IPS-20b (cell line): ENCODE results near the gene CCDC34.

ENCODE experiments used
- H3K27ac ChIP-seq: one replicate; pipeline ENCODE4 v1.5.1; 2013; ENCODE audit warnings: low read length
- H3K27me3 ChIP-seq: 2 replicates; pipeline ENCODE4 v1.6.1; 2013; ENCODE audit warnings: mild to moderate bottlenecking, low read length, inconsistent platforms; ENCODE audit not compliant: insufficient read depth
- H3K36me3 ChIP-seq: 2 replicates; pipeline ENCODE4 v1.6.1; 2013; ENCODE audit warnings: low read depth, mild to moderate bottlenecking, inconsistent platforms, low read length, moderate library complexity; ENCODE audit not compliant: insufficient read depth
- H3K4me1 ChIP-seq: 2 replicates; pipeline ENCODE4 v1.6.1; 2013; ENCODE audit warnings: mild to moderate bottlenecking, control low read depth, inconsistent platforms, low read length, moderate library complexity; ENCODE audit not compliant: insufficient read depth
- H3K4me3 ChIP-seq: 2 replicates; pipeline ENCODE4 v1.5.1; 2013; ENCODE audit warnings: mild to moderate bottlenecking, low read length, inconsistent platforms
- H3K9ac ChIP-seq: 2 replicates; pipeline ENCODE4 v1.6.1; 2013; ENCODE audit warnings: low read depth, mild to moderate bottlenecking, inconsistent platforms, low read length, moderate library complexity
- H3K9me3 ChIP-seq: 2 replicates; pipeline ENCODE4 v1.6.1; 2013; ENCODE audit warnings: mild to moderate bottlenecking, low read depth, low read length, inconsistent platforms; ENCODE audit not compliant: insufficient read depth

The CCDC34 gene

GRCh38 chr11:27293515-27294417, 69.2 kb downstream of the CCDC34 start:
- Histone ChIP-seq H3K36me3 (no peaks in the 10 kb centered on the region), H3K27ac (no peak overlapping the region), H3K27me3 (no peaks in the 10 kb centered on the region), H3K9ac (no peak overlapping the region), H3K4me3 (no peak overlapping the region), H3K9me3 (peaks cover 22% of the 10 kb centered on the region), H3K4me1 (no peaks in the 10 kb centered on the region)

DNA sequence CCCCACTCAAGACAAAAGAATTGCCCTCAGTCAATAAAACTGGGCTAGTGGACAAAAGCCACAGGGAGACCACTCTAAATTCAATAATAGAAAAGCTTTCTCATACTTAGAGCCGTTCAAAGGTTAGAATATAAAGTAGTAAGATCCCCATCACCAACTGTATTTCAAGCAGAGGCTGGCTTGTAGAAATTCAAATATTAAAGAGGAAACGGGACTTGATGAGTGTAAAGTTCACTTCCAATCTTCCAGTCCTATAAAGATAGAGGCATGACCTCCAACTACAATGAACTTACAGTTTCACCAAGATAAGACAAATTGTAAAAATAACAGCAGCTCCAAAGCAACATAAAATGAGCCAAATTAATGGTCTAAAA, 70.4 kb downstream of the CCDC34 start:
- peaks cover 22% of the 10 kb centered on the region for H3K9me3 ChIP-seq
- H3K4me3 ChIP-seq, result no peak overlapping the region
- H3K27me3 ChIP-seq, result no peaks in the 10 kb centered on the region
- no peak overlapping the region for H3K27ac ChIP-seq
- H3K36me3 ChIP-seq, result no peaks in the 10 kb centered on the region
- H3K9ac ChIP-seq, result no peak overlapping the region
- no peaks in the 10 kb centered on the region for H3K4me1 ChIP-seq

DNA sequence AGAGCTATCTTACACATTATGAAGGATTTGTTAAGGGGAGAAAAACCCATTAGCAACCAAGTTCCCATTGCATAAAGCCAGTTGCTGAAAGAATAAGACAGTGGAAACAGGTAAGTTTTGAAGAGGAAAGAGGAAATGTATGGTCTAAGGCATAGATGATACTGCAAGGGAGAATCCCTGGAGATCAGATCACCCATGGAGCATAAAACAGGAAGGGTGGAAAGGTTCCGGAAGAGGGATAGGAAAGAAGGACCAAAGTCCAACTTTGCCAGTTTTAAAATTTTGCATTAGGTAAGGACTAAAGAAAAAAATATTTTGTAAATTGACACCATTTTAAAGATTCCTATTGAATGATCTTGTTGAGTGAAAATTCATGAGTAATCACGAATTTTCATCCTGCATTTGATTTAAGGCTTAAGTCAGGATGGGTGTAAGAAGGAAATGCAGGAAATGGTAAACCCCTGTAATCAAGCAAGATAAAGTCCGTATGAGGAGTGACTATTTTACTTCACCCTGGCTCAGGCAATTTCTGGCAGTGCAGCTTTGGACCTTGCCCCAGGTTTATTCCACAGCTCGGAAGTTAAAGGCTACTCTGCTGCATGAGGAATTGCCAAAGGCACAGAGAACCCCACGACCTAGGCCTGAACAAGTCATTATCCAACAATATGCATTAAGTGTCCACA, 70.9 kb downstream of the CCDC34 start:
- Histone ChIP-seq H3K9ac (no peak overlapping the region), H3K4me1 (no peaks in the 10 kb centered on the region), H3K27ac (no peak overlapping the region), H3K27me3 (no peaks in the 10 kb centered on the region), H3K4me3 (no peak overlapping the region), H3K9me3 (peaks cover 22% of the 10 kb centered on the region), H3K36me3 (no peaks in the 10 kb centered on the region)

DNA sequence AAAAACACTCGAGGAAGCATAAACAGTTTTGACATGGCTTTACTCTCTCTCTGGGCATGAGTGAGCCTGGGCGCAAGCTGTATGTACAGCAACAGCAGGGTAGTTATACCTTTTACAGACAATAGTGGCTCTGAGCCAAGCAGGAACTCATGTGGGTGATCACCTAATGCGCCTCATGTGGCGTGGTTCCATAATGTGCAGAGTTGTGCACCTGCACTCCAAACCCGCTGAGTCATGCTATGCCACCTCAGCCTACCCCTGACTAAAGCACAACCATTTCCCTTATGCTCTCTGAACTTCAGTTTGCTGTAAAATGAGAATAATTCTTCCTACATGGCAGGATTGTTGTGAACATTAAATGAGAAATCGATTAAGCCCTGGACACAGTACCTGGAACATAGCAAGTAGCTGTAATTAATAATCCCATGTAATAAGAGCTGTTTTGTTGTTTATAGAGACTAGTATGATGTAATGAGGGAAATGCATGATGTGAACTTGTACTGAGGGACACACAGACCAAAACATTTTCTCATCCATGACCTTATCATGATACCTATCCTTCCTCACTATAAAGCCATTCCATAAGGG, 71.6 kb downstream of the CCDC34 start:
- Histone ChIP-seq H3K4me1 (no peaks in the 10 kb centered on the region), H3K27me3 (no peaks in the 10 kb centered on the region), H3K9ac (no peak overlapping the region), H3K36me3 (no peaks in the 10 kb centered on the region), H3K9me3 (peaks cover 22% of the 10 kb centered on the region), H3K4me3 (no peak overlapping the region), H3K27ac (no peak overlapping the region)

DNA sequence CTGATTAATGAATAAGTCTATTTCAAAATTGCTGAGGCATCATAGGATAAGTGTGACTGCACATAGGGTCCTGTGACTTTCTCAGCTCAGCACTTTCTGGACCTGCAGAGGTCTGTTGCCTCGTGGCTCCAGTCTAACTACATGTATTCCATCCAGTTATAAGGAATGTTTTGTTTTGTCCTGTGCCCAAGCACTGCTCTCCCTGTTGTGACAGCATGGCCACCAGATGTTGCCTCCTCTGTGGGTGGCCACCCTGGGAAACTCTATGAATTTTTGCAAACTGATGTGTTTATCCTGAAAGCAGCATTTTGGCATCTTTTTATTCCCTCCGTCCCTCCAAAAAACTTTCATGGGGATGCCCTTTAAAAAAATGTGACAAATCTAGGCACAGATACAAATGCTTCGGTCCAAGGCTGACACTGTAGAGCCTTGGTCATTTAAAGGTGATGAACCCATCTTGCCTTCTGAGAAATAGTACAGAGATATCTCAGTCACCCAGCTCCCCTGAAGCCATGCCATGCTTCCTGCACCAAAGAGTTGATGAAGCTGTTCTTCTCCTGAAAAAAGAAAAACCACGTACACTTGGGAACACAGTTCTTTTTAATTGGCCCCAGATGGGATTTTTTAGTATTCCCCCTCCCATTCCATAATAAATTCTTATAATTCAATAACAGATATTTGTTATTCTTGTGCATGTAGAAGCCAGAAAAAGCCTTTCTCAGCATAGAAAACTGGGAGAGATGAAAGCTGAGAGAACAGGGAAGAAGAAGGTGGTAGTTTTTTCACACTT, 72.6 kb downstream of the CCDC34 start:
- H3K9me3 ChIP-seq, result peaks cover 22% of the 10 kb centered on the region
- H3K27ac ChIP-seq, result no peak overlapping the region
- H3K27me3 ChIP-seq, result no peaks in the 10 kb centered on the region
- H3K4me3 ChIP-seq, result no peak overlapping the region
- H3K36me3 ChIP-seq, result no peaks in the 10 kb centered on the region
- H3K9ac ChIP-seq, result no peak overlapping the region
- no peaks in the 10 kb centered on the region for H3K4me1 ChIP-seq
